ENCODE measurements around the gene FKBP3.
A peak's percentile ranks its signal among the peaks of the same experiment; 100 is the strongest.

DNA sequence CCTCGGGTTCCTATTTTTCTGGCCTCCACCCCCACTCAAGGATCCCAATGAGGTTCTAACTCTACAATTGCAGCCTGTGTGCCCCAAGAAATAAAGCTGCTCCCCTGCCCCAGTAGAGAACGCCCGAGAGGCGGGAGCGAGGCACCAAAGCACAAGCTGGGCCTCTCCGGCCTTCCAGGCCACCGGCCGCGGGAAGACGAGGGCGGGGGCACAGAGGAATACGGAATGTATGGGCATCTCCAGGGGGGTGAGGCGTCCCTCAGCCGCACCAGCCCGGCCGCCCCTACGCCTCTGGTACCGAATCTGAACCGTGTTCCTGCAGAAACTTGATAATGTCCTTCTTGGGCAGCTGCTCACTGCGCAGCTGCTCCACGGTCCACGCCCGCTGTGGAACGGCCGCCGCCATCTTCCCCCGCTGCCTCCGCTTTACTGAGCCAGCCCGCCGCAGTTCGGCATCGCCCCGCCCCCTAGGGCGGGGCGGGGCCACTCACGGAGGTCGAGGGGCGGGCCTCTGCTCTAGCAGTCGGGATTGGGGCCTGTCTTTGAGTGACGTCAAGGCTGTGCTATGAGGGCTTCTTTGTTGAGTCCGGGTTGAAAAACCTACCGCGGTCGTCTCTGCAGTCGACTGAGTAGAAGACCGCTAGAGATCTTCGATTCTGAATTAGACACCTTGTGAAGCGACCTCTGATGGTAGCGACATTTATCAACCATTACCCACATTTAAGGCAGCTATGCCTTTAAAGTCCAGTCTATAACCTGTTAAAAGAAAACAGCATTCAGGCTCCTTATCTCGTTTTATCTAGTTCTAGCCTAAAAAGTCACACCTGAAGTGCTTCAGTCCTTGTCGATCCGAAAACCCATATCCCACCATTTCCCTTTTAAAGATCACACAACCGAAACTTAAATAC lies at the start of gene FKBP3:
- TF ChIP-seq, protein P1, sequence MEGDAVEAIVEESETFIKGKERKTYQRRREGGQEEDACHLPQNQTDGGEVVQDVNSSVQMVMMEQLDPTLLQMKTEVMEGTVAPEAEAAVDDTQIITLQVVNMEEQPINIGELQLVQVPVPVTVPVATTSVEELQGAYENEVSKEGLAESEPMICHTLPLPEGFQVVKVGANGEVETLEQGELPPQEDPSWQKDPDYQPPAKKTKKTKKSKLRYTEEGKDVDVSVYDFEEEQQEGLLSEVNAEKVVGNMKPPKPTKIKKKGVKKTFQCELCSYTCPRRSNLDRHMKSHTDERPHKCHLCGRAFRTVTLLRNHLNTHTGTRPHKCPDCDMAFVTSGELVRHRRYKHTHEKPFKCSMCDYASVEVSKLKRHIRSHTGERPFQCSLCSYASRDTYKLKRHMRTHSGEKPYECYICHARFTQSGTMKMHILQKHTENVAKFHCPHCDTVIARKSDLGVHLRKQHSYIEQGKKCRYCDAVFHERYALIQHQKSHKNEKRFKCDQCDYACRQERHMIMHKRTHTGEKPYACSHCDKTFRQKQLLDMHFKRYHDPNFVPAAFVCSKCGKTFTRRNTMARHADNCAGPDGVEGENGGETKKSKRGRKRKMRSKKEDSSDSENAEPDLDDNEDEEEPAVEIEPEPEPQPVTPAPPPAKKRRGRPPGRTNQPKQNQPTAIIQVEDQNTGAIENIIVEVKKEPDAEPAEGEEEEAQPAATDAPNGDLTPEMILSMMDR (IDR thresholded peaks at IDR 0.05 in 8 of 11, conservative IDR thresholded peaks at IDR 0.05 in 3 of 11): peak in 6 of 11 experiments; percentile 0 to 33 (median 18)
- TF ChIP-seq POLR2AphosphoS5 (IDR thresholded peaks at IDR 0.05) (peak; percentile 96 to 97 (median 96)), POLR2A (IDR thresholded peaks at IDR 0.05) (peak in 2 of 3 donors; percentile 74 to 82)

Measured in spleen (tissue), 7 donors.